Right renal cortex interstitium (tissue), 3 donors: ENCODE results near the gene DLGAP4. TPM values are rescaled to one million over a fixed set of nuclear protein-coding genes. Genes with fewer than 3 reads are reported as not detected.
"Not testable (repeated sequence)": the region's sequence is repeated elsewhere in the genome, so short reads cannot be mapped to it uniquely, and the experiment has no call there.

Source experiments
- DNase-seq, 3 donors: peaks; one replicate each; pipeline ENCODE4 v3.0.0-alpha.2; 2013; ENCODE audit warnings: low read depth in 3 of 3, low spot score in 2 of 3
- polyA plus RNA-seq, 3 donors: library from polyadenylated mRNA; unstranded; fragments of 120-200 nt; gene quantifications; one replicate each; pipeline ENCODE4 v1.2.1, GENCODE V29; 2013; ENCODE audit not compliant: insufficient read length in 3 of 3

The DLGAP4 gene
- polyA plus RNA-seq, 3 donors = 42.9 to 49.1 (median 48.1) TPM

- no peak for DNase-seq
These were observed 65.1 kb downstream of the DLGAP4 start for GRCh38 chr20:36370991-36371790.

- no peak for DNase-seq
These were observed 66.5 kb downstream of the DLGAP4 start for GRCh38 chr20:36372666-36373065.

- no peak for DNase-seq
These were observed 67.0 kb downstream of the DLGAP4 start for GRCh38 chr20:36373089-36373488.

- no peak for DNase-seq
These were observed 68.9 kb downstream of the DLGAP4 start for GRCh38 chr20:36374995-36375394.

- DNase-seq = no peak
These were observed 71.5 kb downstream of the DLGAP4 start for GRCh38 chr20:36377348-36378326.

- DNase-seq = no peak
These were observed 72.5 kb downstream of the DLGAP4 start for GRCh38 chr20:36378686-36379085.

- DNase-seq = not testable (repeated sequence)
These were observed 73.8 kb downstream of the DLGAP4 start for GRCh38 chr20:36379914-36380313.

- peak in 2 of 3 donors; percentile 36 to 47 for DNase-seq
These were observed 78.0 kb downstream of the DLGAP4 start for GRCh38 chr20:36384022-36384619.

- no peak for DNase-seq
These were observed 79.4 kb downstream of the DLGAP4 start for GRCh38 chr20:36385503-36385902.

GRCh38 chr20:36386236-36386635 lies 80.1 kb downstream of the DLGAP4 start:
- no peak for DNase-seq

- DNase-seq = no peak
These were observed 84.1 kb downstream of the DLGAP4 start for GRCh38 chr20:36390269-36390668.

- DNase-seq = no peak
These were observed 84.7 kb downstream of the DLGAP4 start for GRCh38 chr20:36390719-36391415.

- no peak for DNase-seq
These were observed 85.3 kb downstream of the DLGAP4 start for GRCh38 chr20:36391456-36391855.

GRCh38 chr20:36391955-36392354 lies 85.8 kb downstream of the DLGAP4 start:
- no peak for DNase-seq

- DNase-seq = no peak
These were observed 86.8 kb downstream of the DLGAP4 start for GRCh38 chr20:36392989-36393388.

GRCh38 chr20:36394340-36394965 lies 88.3 kb downstream of the DLGAP4 start:
- no peak for DNase-seq

GRCh38 chr20:36396340-36396739 lies 90.2 kb downstream of the DLGAP4 start:
- DNase-seq = no peak

- DNase-seq = no peak
These were observed 90.9 kb downstream of the DLGAP4 start for GRCh38 chr20:36396847-36397630.

- no peak for DNase-seq
These were observed 92.4 kb downstream of the DLGAP4 start for GRCh38 chr20:36398515-36398914.
